Measurements from ENCODE around the gene FBF1.

DNA sequence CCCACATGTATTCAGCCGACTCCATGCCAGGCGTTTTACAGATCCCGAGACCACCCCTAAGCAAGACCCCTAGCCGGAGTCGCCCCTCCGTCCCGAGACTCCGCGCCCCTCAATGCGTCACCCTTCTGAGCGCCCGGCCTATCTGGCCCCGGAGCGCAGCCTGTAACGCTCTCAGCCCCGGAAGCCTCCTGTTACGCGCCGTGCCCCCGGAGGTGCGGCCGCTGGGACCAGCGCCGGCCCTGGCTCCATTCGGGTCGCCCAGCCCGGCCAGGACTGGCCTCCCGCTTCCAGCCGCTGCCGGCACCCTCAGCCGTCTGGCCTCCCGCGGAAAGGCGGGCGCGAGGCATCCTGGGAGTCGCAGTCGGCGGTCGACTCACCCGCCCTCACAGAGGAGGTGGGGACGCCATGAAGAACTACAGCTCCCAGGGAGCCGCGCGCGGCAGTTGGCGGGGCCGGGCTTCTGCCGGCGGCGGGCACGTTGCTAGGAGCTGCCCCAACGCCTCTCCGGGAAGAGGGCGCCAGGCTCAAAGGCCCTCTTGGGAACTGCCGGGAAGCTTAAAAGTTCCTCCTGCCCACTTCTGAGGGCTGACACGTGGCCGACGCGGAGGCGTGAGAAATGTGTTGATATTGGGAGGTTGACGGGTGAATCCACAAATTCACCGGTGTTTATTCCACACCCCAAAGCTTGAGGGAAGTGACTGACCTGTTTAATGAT, at the start of gene FBF1:
- TF ChIP-seq, protein P1, sequence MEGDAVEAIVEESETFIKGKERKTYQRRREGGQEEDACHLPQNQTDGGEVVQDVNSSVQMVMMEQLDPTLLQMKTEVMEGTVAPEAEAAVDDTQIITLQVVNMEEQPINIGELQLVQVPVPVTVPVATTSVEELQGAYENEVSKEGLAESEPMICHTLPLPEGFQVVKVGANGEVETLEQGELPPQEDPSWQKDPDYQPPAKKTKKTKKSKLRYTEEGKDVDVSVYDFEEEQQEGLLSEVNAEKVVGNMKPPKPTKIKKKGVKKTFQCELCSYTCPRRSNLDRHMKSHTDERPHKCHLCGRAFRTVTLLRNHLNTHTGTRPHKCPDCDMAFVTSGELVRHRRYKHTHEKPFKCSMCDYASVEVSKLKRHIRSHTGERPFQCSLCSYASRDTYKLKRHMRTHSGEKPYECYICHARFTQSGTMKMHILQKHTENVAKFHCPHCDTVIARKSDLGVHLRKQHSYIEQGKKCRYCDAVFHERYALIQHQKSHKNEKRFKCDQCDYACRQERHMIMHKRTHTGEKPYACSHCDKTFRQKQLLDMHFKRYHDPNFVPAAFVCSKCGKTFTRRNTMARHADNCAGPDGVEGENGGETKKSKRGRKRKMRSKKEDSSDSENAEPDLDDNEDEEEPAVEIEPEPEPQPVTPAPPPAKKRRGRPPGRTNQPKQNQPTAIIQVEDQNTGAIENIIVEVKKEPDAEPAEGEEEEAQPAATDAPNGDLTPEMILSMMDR (IDR thresholded peaks at IDR 0.05): peak in 1 of 3 donors; percentile 6
- TF ChIP-seq POLR2A (IDR thresholded peaks at IDR 0.05): peak; percentile 70

Data from breast epithelium (tissue), 3 donors.